Middle frontal gyrus (tissue), 1 donor: ENCODE data around the gene PPFIA1.

Experiments
- DNase-seq: peaks from one replicate; pipeline ENCODE4 v3.0.0-alpha.2; 2015; ENCODE audit warnings: low spot score; ENCODE audit errors: extremely low spot score

The PPFIA1 gene

DNA sequence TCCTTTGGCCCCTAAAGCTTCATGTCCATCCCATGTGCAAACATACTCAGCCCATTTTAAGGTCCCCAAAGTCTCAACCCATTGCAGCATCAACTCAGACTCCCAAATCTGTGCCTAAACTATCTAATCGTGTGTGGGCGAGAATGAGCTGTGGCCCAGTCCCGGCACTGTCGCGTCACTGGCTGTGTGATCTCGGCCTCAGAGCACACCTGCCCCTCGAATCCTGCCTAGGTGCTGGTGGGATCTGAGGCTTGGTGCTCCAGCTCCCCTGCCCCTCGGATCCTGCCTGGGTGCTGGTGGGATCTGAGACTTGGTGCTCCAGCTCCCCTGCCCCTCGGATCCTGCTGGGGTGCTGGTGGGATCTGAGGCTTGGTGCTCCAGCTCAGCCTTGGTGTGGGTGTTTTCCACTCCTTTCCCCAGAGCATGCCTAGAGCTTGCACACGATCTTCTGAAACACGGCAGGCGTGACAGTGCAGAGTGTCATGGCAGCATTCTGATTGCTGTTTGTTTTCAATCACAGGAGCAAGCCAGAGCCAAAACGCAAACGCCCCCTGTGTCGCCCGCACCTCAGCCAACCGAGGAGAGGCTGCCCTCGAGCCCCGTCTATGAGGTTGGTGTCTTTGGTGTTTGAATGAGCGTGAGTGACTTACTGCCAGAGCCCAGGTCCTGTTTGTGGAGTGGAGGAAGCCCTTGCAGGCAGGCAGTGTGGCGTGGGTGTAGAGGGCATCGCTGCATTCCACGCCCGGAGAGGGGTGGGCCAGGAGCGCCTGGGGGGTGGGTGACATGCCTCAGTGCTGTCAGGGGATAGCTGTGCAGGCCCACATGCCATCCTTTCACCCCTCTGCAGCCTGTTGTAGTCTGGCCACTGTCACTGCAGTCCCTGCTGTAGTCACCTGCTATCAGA lies 160.4 kb downstream of the PPFIA1 start:
- DNase-seq = no peak

DNA sequence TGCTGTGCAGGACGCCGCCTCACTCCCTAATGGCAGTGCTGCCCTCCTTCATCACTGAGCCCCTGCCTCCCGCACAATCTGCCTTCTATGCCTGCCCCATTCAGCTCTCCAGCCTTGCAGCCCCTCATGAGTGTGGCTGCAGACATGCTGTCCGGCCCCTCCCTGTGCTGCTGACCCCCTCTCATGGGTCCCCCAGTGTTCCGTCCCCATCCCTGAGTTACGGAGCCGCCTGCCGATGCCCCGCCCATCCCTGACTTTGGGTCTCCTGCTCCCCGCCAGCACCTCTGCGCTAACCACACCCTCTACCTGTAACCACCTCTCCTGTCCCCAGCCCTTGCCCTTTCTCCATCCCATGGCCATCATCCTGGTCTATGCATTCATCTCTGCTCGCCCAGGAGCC lies 161.1 kb downstream of the PPFIA1 start:
- no peak for DNase-seq

DNA sequence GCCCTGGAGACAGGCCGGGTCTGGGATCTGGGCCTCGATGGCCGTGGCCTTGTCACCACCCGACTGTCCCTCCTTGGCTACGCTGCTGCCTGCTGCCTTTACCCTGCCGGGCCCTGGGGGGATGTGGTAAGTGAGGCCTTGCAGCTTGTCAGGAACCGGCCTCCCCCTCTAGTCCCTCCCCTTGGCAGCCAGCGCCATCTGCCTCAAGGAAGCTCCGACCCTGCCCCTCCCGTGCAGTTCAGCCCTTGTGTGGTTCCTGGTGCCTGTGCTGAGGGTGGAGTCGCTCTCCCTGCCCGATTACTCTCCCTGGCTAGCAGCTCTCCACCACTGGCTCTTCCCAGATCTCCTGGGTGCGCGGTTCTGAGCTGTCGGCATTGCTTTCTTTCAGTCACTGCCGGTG lies 161.6 kb downstream of the PPFIA1 start:
- no peak for DNase-seq

DNA sequence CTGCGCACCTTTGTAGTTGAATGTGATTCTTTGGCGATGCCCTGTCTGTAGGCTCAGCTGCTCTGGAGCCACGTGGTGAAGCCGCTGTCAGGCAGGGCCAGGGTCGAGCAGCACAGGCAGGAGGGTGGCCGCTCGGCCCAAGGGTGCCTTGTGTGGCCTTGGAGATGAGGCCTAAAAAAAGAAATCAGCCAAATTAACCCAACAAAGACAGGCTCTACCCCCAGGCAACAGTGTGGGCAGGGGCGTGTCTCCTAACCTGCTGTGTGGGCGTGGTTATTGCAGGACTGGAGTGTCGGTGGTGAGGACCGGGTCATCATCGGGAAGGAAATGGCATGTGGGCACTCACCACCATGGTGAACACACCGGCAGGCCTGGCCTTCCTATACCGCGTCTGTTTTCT lies 162.1 kb downstream of the PPFIA1 start:
- no peak for DNase-seq

DNA sequence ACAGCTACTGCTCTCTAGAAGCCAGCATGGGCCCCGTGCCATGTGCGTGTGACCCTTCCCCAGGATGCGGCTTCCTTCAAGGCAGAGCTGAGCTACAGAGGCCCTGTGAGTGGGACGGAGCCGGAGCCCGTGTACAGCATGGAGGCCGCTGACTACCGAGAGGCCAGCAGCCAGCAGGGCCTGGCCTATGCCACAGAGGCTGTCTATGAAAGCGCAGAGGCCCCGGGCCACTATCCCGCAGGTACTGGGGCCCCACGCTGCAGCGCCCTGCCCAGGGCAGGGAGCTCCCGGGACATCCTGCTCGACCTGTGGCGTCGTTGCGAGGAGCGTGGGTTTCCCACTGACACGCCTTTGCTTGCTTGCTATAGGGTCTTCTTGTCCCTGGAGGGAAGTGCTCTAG lies 162.5 kb downstream of the PPFIA1 start:
- no peak for DNase-seq

DNA sequence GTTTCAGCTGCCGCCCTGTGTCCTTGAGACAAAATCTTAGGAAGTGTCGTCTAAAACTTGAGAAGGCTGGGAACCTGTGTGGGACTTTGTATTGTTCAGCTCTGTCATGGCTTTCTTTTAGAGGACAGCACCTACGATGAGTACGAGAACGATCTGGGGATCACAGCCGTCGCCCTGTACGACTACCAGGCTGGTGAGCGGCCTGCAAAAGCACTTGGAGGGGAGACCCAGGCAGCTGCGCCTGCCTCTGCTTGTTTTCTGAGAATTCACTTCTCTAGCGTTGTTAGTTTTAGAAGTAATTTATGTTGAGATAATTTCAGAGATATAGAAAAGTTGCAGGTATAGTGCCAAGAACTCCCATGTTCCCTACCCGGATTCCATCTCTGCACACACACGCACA lies 163.0 kb downstream of the PPFIA1 start:
- no peak for DNase-seq
